Caco-2 (cell line): Measurements from ENCODE around the gene ITGB2. TPM values are rescaled to one million over a fixed set of nuclear protein-coding genes. Genes with fewer than 3 reads are reported as not detected.

Source experiments
- Bru-seq: library from RNA; stranded (reverse); fragments of 400-500 nt; gene quantifications from one replicate; lab custom pipeline; 2021; lab: Mats Ljungman, UMichigan
- BruChase-seq, 2 experiments: library from RNA; stranded (reverse); fragments of 400-500 nt; gene quantifications; one replicate each; lab custom pipeline; 2021; lab: Mats Ljungman, UMichigan
- BruUV-seq: library from RNA; stranded (reverse); fragments of 400-500 nt; replicated peaks from 2 replicates; lab custom pipeline; 2021; lab: Mats Ljungman, UMichigan
- CTCF ChIA-PET: fragments of 300-600 bp; sonication (Branson Sonifier 250); formaldehyde crosslinking; loops from one replicate; lab custom pipeline; 2022; ENCODE audit warnings: antibody characterized with exemption; lab: Charles Lee
- POLR2A ChIA-PET: fragments of 300-600 bp; sonication (Branson Sonifier 250); formaldehyde crosslinking; loops from one replicate; lab custom pipeline; 2022; ENCODE audit warnings: antibody characterized with exemption; lab: Charles Lee
- DNase-seq, 2 experiments: peaks; one replicate each; pipeline versions ENCODE4 v3.0.0 to v3.0.0-alpha.2; 2020 to 2022
- H3K27me3 ChIP-seq: replicated peaks from 2 replicates; pipeline ENCODE4 v1.6.0; 2011; ENCODE audit warnings: low read length; ENCODE audit not compliant: control insufficient read depth, insufficient read depth
- H3K36me3 ChIP-seq: 2 replicates; pipeline ENCODE4 v1.5.1; 2011; ENCODE audit warnings: low read length; ENCODE audit not compliant: control insufficient read depth, insufficient read depth
- H3K4me1 ChIP-seq: fragments of 250-450 bp; sonication (Bioruptor Pico); 2 replicates; pipeline ENCODE4 v1.5.1; 2020; ENCODE audit warnings: mild to moderate bottlenecking
- H3K4me3 ChIP-seq: 2 replicates; pipeline ENCODE4 v1.5.1; 2011; ENCODE audit warnings: low read depth, mild to moderate bottlenecking, control low read depth, low read length
- H3K9me3 ChIP-seq: fragments of 250-450 bp; sonication (Bioruptor Pico); 2 replicates; pipeline ENCODE4 v1.5.1; 2020; ENCODE audit warnings: mild to moderate bottlenecking, moderate library complexity
- H3K27ac Mint-ChIP-seq: one replicate; pipeline ENCODE4 v1.8.0; 2022; ENCODE audit warnings: mixed read lengths; ENCODE audit not compliant: unreplicated experiment
- H3K27me3 Mint-ChIP-seq: one replicate; pipeline ENCODE4 v1.8.0; 2022; ENCODE audit warnings: mixed read lengths; ENCODE audit not compliant: insufficient read depth, unreplicated experiment
- H3K36me3 Mint-ChIP-seq: one replicate; pipeline ENCODE4 v1.8.0; 2022; ENCODE audit warnings: mild to moderate bottlenecking, mixed read lengths; ENCODE audit not compliant: insufficient read depth, unreplicated experiment
- H3K4me1 Mint-ChIP-seq: one replicate; pipeline ENCODE4 v1.8.0; 2022; ENCODE audit warnings: low read depth, mixed read lengths; ENCODE audit not compliant: unreplicated experiment
- H3K4me3 Mint-ChIP-seq: one replicate; pipeline ENCODE4 v1.8.0; 2022; ENCODE audit warnings: mild to moderate bottlenecking, moderate library complexity, mixed read lengths; ENCODE audit not compliant: unreplicated experiment
- H3K9me3 Mint-ChIP-seq: one replicate; pipeline ENCODE4 v1.8.0; 2022; ENCODE audit warnings: mixed read lengths; ENCODE audit not compliant: unreplicated experiment
- intact Hi-C: fragments of 100-400 bp; cut with micrococcal nuclease; formaldehyde crosslinking; loops from one replicate; pipeline ENCODE4 v1.10.0; 2022; ENCODE audit not compliant: unreplicated experiment
- long read RNA-seq: library from polyadenylated mRNA; stranded (forward); transcript quantifications from one replicate; pipeline ENCODE4 v2.0.0, GENCODE V29; 2022
- total RNA-seq: library from RNA; stranded (reverse); gene quantifications from 2 replicates; pipeline ENCODE4 v1.2.3, GENCODE V29; 2022
- TF ChIP-seq, protein P1 (sequence below), 2 experiments: fragments of 200-600 bp in 1 of 2; IDR thresholded peaks; 1 replicate in 1 of 2; 2 replicates in 1 of 2; pipeline versions ENCODE4 v1.5.1 to v1.8.0; 2011 to 2022; ENCODE audit warnings: antibody characterized with exemption in 1 of 2, control low read depth in 1 of 2, inconsistent platforms in 1 of 2, low read depth in 1 of 2, low read length in 1 of 2, mild to moderate bottlenecking in 1 of 2, moderate library complexity in 1 of 2; ENCODE audit not compliant: insufficient read depth in 1 of 2, severe bottlenecking in 1 of 2, unreplicated experiment in 1 of 2

ITGB2 gene
- 0.48 and 1.1 TPM in 2 replicates for total RNA-seq
- Bru-seq, nascent RNA, result percentile 12 among the genes with signal in this experiment
- BruChase-seq, experiment 1, labeled RNA remaining after a 2-hour chase, result percentile 8 among the genes with signal in this experiment
- BruChase-seq, experiment 2, labeled RNA remaining after a 6-hour chase, result percentile 15 among the genes with signal in this experiment
- long read RNA-seq, result 0 reads

DNA sequence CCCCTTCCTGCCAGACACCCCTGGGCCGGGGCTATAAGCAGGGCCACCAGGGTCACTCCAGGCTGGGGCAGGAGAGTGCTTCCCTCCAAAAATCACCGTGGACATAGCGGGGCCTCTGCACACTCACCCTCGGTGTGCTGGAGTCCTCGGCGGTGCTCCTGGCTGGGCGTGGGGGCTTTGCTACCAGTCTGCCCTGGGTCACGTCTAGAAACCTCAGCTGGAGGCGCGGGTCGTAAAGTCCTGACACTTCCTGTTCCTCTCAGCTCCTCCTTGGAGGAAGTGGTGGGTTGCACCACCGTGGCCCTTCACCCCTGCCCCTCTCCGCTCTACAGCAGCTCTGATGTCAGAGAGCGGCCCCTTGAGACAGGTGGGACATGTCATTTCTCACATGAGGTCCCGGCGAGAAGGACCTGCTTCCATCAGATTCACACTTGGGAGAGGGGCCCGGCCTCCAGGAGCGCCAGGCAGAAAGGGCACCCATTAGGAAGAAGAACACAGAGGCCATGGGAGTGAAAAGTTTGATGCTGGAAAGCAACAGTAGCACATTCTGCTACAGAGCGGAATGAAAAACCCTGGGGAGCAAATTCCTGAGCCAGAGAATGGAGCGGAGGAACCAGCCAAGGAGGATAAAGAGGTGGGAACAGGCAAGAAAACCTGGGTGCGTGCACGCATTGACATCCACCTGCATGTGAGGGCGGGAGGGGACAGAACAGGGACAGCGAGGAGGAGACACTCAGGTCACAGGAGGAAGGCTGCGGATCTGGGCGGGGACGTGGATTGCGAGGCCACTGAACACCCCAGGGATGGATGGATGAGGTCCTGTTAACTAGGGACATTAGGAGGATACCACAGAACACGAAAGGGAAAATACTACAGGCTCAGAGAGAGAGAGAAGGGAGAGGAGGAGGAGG lies at the start of gene ITGB2:
Gene ITGB2 (minus strand): TSS at position 206 of the 911 bp plus-strand sequence. CDS start 10,117 bp downstream, outside the sequence.
- Mint-ChIP-seq H3K9me3 (no peaks in the 10 kb centered on the region), H3K27ac (no peak within 1 kb of the TSS), H3K36me3 (no peaks in the 10 kb centered on the region), H3K4me3 (no peak within 1 kb of the TSS), H3K27me3 (peaks cover 11% of the 10 kb centered on the region), H3K4me1 (no peaks in the 10 kb centered on the region)
- CTCF ChIA-PET, result no interaction called here
- no TSS peak for BruUV-seq
- Histone ChIP-seq H3K4me3 (no peak within 1 kb of the TSS), H3K27me3 (no peaks in the 10 kb centered on the region; the same call in 1 of the 2 replicates), H3K9me3 (no peaks in the 10 kb centered on the region), H3K4me1 (no peaks in the 10 kb centered on the region), H3K36me3 (no peaks in the 10 kb centered on the region)
- TF ChIP-seq, protein P1, sequence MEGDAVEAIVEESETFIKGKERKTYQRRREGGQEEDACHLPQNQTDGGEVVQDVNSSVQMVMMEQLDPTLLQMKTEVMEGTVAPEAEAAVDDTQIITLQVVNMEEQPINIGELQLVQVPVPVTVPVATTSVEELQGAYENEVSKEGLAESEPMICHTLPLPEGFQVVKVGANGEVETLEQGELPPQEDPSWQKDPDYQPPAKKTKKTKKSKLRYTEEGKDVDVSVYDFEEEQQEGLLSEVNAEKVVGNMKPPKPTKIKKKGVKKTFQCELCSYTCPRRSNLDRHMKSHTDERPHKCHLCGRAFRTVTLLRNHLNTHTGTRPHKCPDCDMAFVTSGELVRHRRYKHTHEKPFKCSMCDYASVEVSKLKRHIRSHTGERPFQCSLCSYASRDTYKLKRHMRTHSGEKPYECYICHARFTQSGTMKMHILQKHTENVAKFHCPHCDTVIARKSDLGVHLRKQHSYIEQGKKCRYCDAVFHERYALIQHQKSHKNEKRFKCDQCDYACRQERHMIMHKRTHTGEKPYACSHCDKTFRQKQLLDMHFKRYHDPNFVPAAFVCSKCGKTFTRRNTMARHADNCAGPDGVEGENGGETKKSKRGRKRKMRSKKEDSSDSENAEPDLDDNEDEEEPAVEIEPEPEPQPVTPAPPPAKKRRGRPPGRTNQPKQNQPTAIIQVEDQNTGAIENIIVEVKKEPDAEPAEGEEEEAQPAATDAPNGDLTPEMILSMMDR (IDR thresholded peaks at IDR 0.05; ENCODE audit: insufficient read depth in 1 of 2, low read depth in 1 of 2, low read length in 1 of 2, severe bottlenecking in 1 of 2, unreplicated experiment in 1 of 2), result no peak
- DNase-seq, result no peak
- intact Hi-C loops, result no loop called here
- POLR2A ChIA-PET, result no interaction called here

DNA sequence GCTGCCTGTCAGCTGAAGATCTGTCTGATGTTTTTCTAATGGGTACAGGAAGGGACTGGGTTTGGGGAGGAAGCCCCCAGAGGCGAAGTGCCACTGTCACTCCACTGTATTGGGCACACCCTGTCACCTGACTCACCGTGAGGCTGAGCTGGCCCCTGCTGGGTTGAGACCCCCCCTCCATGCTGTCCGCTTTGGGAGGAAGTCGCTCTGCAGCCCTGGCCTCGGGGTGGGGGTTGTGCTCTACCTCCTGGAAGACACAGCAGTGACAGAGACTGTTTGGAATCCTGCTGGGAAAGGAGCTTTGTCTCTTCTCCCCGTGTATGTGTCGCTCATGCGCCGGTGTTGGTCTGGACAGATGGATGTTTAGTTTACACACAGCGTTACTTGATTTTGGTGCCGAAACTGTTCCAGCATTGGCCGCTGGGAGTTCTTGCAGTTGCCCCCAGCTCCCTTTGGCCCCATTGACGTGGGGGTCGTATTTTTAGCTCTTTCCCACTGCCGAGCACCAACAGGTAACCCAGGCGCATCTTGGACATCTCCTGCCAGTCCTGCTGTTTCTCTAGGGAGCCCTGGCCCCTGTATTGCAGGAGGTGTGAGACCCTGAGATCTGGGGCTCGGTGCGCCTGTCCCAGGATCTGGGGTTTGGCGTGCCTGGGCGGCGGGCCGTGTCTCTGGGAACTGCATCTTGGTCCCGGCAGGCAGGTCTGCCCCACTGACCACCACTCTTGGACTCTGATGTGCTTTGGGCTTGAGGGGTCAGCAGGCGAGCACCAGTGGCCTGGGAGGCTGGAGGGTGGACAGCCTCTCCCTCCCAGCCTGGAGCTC lies 49.4 kb upstream of the ITGB2 start:
- no TSS peak for BruUV-seq
- no peaks in the 10 kb centered on the region; the same call in 1 of the 2 replicates for H3K36me3 ChIP-seq
- Mint-ChIP-seq H3K27me3 (no peaks in the 10 kb centered on the region), H3K4me3 (no peak overlapping the region), H3K4me1 (no peaks in the 10 kb centered on the region), H3K27ac (no peak overlapping the region), H3K9me3 (no peaks in the 10 kb centered on the region), H3K36me3 (peaks cover 48% of the 10 kb centered on the region)
- no peaks in the 10 kb centered on the region for H3K4me1 ChIP-seq
- CTCF ChIA-PET, result interaction anchor here (0.6 kb wide), 1 partner anchor 38 kb away, joined by 4 read pairs; no protein-coding TSS in a partner anchor
- POLR2A ChIA-PET, result no interaction called here
- TF ChIP-seq, protein P1 (IDR thresholded peaks at IDR 0.05; ENCODE audit: insufficient read depth in 1 of 2, low read depth in 1 of 2, low read length in 1 of 2, severe bottlenecking in 1 of 2, unreplicated experiment in 1 of 2), result no peak
- no peaks in the 10 kb centered on the region for H3K9me3 ChIP-seq
- H3K27me3 ChIP-seq, result no peaks in the 10 kb centered on the region
- intact Hi-C loops, result no loop called here
- H3K4me3 ChIP-seq, result no peak overlapping the region
- no peak for DNase-seq
